B cell (primary cell): Measurements from ENCODE around the gene WDR11. TPM values are rescaled to one million over a fixed set of nuclear protein-coding genes. Genes with fewer than 3 reads are reported as not detected.

Experiments used
- ATAC-seq: fragments of 200-7000 bp; cut with Tn5 transposase; one replicate; pipeline ENCODE4 v1.10.0; 2021; ENCODE audit warnings: low read depth, mild to moderate bottlenecking, moderate number of reproducible peaks, moderate library complexity
- CTCF ChIA-PET: fragments of 350-600 bp; sonication (Branson Sonifier 250); formaldehyde crosslinking; loops from one replicate; lab custom pipeline; 2021; ENCODE audit warnings: antibody characterized with exemption, inconsistent platforms; lab: Charles Lee
- POLR2A ChIA-PET: fragments of 350-600 bp; sonication (Branson Sonifier 250); formaldehyde crosslinking; loops from one replicate; lab custom pipeline; 2021; ENCODE audit warnings: antibody characterized with exemption; lab: Charles Lee
- DNase-seq: peaks from one replicate; pipeline ENCODE4 v3.0.0; 2013
- H2AFZ ChIP-seq: 2 replicates; pipeline ENCODE4 v1.6.1; 2012; ENCODE audit warnings: mild to moderate bottlenecking, low read depth, low read length; ENCODE audit not compliant: insufficient read depth, poor library complexity, severe bottlenecking
- H3K27ac ChIP-seq, 2 donors: 1 replicate in 1 of 2; 2 replicates in 1 of 2; pipeline ENCODE4 v1.5.1; 2012 to 2013; ENCODE audit warnings: low read length in 2 of 2, mild to moderate bottlenecking in 2 of 2, moderate library complexity in 1 of 2
- H3K27me3 ChIP-seq, 4 experiments: fragments of 200-600 bp in 1 of 4; sonication (generic) in 1 of 4; replicated peaks in 1 of 4; 1 replicate in 2 of 4; 2 replicates in 2 of 4; pipeline versions ENCODE4 v1.6.1 to v1.7.0; 2013 to 2016; ENCODE audit warnings: low read length in 3 of 4, mild to moderate bottlenecking in 2 of 4, mixed read lengths in 1 of 4, moderate library complexity in 1 of 4; ENCODE audit not compliant: insufficient read depth in 4 of 4, control insufficient read depth in 3 of 4; ENCODE audit errors: control extremely low read depth in 1 of 4
- H3K36me3 ChIP-seq, 2 experiments: replicated peaks in 1 of 2; 1 replicate in 1 of 2; 2 replicates in 1 of 2; pipeline versions ENCODE4 v1.6.1 to v1.7.1; 2013; ENCODE audit warnings: low read length in 1 of 2; ENCODE audit not compliant: insufficient read depth in 2 of 2, control insufficient read depth in 1 of 2; ENCODE audit errors: control extremely low read depth in 1 of 2, extremely low read depth in 1 of 2
- H3K4me1 ChIP-seq, 2 donors: fragments of 200-600 bp in 1 of 2; sonication (generic) in 1 of 2; 1 replicate in 1 of 2; 2 replicates in 1 of 2; pipeline versions ENCODE4 v1.5.1 to v1.6.1; 2013 to 2017; ENCODE audit warnings: low read length in 2 of 2; ENCODE audit not compliant: control insufficient read depth in 2 of 2, insufficient read depth in 2 of 2
- H3K4me2 ChIP-seq: replicated peaks from 2 replicates; pipeline ENCODE3; 2012; ENCODE audit warnings: mild to moderate bottlenecking, low read depth, low read length; ENCODE audit not compliant: poor library complexity, severe bottlenecking
- H3K4me3 ChIP-seq, 5 experiments: fragments of 200-600 bp in 1 of 5; sonication (generic) in 1 of 5; 1 replicate in 3 of 5; 2 replicates in 2 of 5; pipeline versions ENCODE4 v1.5.1 to v1.7.0; 2011 to 2016; ENCODE audit warnings: low read length in 4 of 5, mild to moderate bottlenecking in 4 of 5, low read depth in 2 of 5, control low read depth in 1 of 5, moderate library complexity in 1 of 5; ENCODE audit not compliant: insufficient read depth in 1 of 5; ENCODE audit errors: control extremely low read depth in 1 of 5, extremely low read depth in 1 of 5
- H3K79me2 ChIP-seq: fragments of 200-600 bp; sonication (generic); one replicate; pipeline ENCODE4 v1.6.0; 2016; ENCODE audit warnings: low read length; ENCODE audit not compliant: control insufficient read depth, insufficient read depth
- H3K9ac ChIP-seq: fragments of 200-600 bp; sonication (generic); 2 replicates; pipeline ENCODE4 v1.6.1; 2017; ENCODE audit warnings: mild to moderate bottlenecking, low read length, moderate library complexity
- H3K9me3 ChIP-seq, 3 donors: one replicate each; pipeline versions ENCODE4 v1.6.1 to v1.7.1; 2013; ENCODE audit warnings: low read length in 2 of 3; ENCODE audit not compliant: control insufficient read depth in 2 of 3, insufficient read depth in 1 of 3; ENCODE audit errors: control extremely low read depth in 1 of 3
- H4K20me1 ChIP-seq: 2 replicates; pipeline ENCODE4 v1.6.0; 2012; ENCODE audit warnings: mild to moderate bottlenecking, low read length; ENCODE audit not compliant: insufficient read depth, control insufficient read depth, poor library complexity, severe bottlenecking
- H3K27ac Mint-ChIP-seq: one replicate; pipeline ENCODE4 v1.8.0; 2021; ENCODE audit warnings: mixed read lengths
- H3K27me3 Mint-ChIP-seq: one replicate; pipeline ENCODE4 v1.8.0; 2021; ENCODE audit warnings: mixed read lengths
- H3K4me1 Mint-ChIP-seq: one replicate; pipeline ENCODE4 v1.8.0; 2021; ENCODE audit warnings: mixed read lengths
- H3K4me3 Mint-ChIP-seq: one replicate; pipeline ENCODE4 v1.8.0; 2021; ENCODE audit warnings: mixed read lengths
- H3K9me3 Mint-ChIP-seq: one replicate; pipeline ENCODE4 v1.8.0; 2022; ENCODE audit warnings: mixed read lengths; ENCODE audit not compliant: insufficient read depth
- EZH2 ChIP-seq: IDR thresholded peaks from 2 replicates; pipeline ENCODE4 v1.6.1; 2012; ENCODE audit warnings: borderline replicate concordance, low read depth, mild to moderate bottlenecking, moderate library complexity, low read length; ENCODE audit not compliant: insufficient read depth, poor library complexity, severe bottlenecking
- WGBS: methylation state at CpG from one replicate; pipeline ENCODE4 v1.1.5; 2013; ENCODE audit warnings: missing lambda C conversion rate; ENCODE audit not compliant: insufficient coverage; 5-methylcytosine and 5-hydroxymethylcytosine counted together
- intact Hi-C: fragments of 100-400 bp; cut with micrococcal nuclease; formaldehyde crosslinking; loops from one replicate; pipeline ENCODE4 v1.10.0; 2022
- polyA plus RNA-seq: library from polyadenylated mRNA; depleted of rRNA; stranded (reverse); fragments of >200 nt; gene quantifications from 2 replicates; pipeline ENCODE4 v1.2.3, GENCODE V29; 2012
- total RNA-seq, 2 donors: library from RNA; stranded (reverse); fragments of 120-200 nt in 1 of 2; gene quantifications; 1 replicate in 1 of 2; 2 replicates in 1 of 2; pipeline versions ENCODE4 v1.2.3 to v1.2.4, GENCODE V29; 2013 to 2022
- TF ChIP-seq, protein P1 (sequence below): fragments of 200-600 bp; IDR thresholded peaks from one replicate; pipeline ENCODE4 v1.8.0; 2022; ENCODE audit warnings: antibody characterized with exemption, mild to moderate bottlenecking

WDR11 gene
- total and polyA plus RNA-seq, 2 donors (not counting 1 experiment from before 2014, with no cell fraction given) = 94.4 to 230 TPM

DNA sequence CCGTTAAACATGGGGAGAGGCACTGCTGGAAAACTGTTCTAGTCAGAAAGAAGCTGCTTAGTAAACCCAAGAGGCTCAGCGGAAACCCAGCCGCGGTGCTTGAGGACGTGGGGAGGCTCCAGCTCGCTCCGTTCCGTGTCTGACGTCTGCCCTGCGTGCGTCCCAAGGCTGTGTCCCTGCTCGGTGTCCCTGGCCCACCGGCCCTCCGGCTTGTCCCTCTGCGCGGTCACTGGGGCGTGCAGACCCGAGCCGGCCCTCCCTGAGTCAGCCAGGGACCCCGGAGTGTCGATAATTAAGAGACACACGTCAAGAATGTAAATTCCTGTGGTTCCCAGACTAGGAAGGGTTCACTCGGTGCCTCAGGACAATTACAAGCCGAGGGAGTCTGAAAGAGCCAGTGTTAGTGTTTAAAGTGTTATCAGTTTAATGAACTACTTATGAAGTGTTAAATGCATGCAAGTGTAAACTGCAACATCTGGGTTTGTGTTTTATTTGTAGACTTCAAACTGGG, 98.9 kb downstream of the WDR11 start:
- H3K27me3 Mint-ChIP-seq = peaks cover 45% of the 10 kb centered on the region
- Histone ChIP-seq H2AFZ (peak overlapping the region; percentile 76), H3K79me2 (no peaks in the 10 kb centered on the region), H3K4me1 (peaks cover 12% of the 10 kb centered on the region in 2 donors), H3K9ac (no peak overlapping the region), H4K20me1 (no peaks in the 10 kb centered on the region), H3K27me3 (peaks cover 0 to 27% (median 12%) of the 10 kb centered on the region in 4 experiments), H3K27ac (no peak overlapping the region), H3K4me3 (no peak overlapping the region), H3K36me3 (no peaks in the 10 kb centered on the region), H3K9me3 (peaks cover 0 to 20% (median 5%) of the 10 kb centered on the region in 3 donors), H3K4me2 (peak overlapping the region; percentile 86)
- intact Hi-C loops = no loop called here
- WGBS = 7% methylated on average over 24 of the region's 24 CpGs
- no peaks in the 10 kb centered on the region for H3K9me3 Mint-ChIP-seq
- H3K27ac Mint-ChIP-seq = no peak overlapping the region
- CTCF ChIA-PET = no interaction called here
- ATAC-seq (no peak), DNase-seq (peak; percentile 12)
- no peak for TF ChIP-seq EZH2
- POLR2A ChIA-PET = no interaction called here
- H3K4me3 Mint-ChIP-seq = no peak overlapping the region
- H3K4me1 Mint-ChIP-seq = peaks cover 13% of the 10 kb centered on the region

DNA sequence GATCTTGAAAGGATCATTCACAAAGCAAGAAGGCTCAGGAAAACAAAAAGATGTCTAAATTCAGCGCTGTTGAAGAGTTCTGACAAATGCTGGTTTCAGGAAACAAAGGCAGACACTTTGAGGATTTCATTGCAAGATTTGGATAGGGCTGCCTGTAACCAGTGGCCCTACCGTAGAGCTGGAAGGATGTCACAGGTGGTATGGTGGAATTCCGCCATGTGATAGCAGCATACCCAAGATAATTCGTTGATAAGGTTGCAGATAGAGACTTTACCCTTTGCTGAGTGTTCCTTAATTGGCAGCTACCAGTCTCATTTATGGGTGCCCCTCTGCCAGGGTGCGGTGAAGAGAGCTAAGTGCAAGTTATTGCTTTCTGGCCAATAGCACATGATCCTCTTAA, 100.1 kb downstream of the WDR11 start:
- CTCF ChIA-PET = interaction anchor here (1.4 kb wide), 1 partner anchor 8 kb away, joined by 5 read pairs; no protein-coding TSS in a partner anchor
- no peak overlapping the region for H3K27ac ChIP-seq
- Mint-ChIP-seq H3K27ac (no peak overlapping the region), H3K4me1 (peaks cover 13% of the 10 kb centered on the region), H3K9me3 (no peaks in the 10 kb centered on the region), H3K27me3 (peaks cover 44% of the 10 kb centered on the region), H3K4me3 (no peak overlapping the region)
- H2AFZ ChIP-seq = no peak overlapping the region
- H3K27me3 ChIP-seq = peaks cover 0 to 29% (median 14%) of the 10 kb centered on the region in 4 experiments
- H3K36me3 ChIP-seq = no peaks in the 10 kb centered on the region
- H3K4me3 ChIP-seq = no peak overlapping the region
- H3K9me3 ChIP-seq = peaks cover 0 to 20% (median 5%) of the 10 kb centered on the region in 3 donors
- 96% methylated on average over 4 of the region's 5 CpGs for WGBS
- no peak for ATAC-seq
- intact Hi-C loops = no loop called here
- POLR2A ChIA-PET = no interaction called here
- TF ChIP-seq, protein P1, sequence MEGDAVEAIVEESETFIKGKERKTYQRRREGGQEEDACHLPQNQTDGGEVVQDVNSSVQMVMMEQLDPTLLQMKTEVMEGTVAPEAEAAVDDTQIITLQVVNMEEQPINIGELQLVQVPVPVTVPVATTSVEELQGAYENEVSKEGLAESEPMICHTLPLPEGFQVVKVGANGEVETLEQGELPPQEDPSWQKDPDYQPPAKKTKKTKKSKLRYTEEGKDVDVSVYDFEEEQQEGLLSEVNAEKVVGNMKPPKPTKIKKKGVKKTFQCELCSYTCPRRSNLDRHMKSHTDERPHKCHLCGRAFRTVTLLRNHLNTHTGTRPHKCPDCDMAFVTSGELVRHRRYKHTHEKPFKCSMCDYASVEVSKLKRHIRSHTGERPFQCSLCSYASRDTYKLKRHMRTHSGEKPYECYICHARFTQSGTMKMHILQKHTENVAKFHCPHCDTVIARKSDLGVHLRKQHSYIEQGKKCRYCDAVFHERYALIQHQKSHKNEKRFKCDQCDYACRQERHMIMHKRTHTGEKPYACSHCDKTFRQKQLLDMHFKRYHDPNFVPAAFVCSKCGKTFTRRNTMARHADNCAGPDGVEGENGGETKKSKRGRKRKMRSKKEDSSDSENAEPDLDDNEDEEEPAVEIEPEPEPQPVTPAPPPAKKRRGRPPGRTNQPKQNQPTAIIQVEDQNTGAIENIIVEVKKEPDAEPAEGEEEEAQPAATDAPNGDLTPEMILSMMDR = no peak
- no peak for TF ChIP-seq EZH2
- no peak overlapping the region for H3K9ac ChIP-seq
- H3K79me2 ChIP-seq = no peaks in the 10 kb centered on the region
- DNase-seq = no peak
- H4K20me1 ChIP-seq = no peaks in the 10 kb centered on the region
- H3K4me2 ChIP-seq = no peak overlapping the region
- H3K4me1 ChIP-seq = peaks cover 12% of the 10 kb centered on the region in 2 donors
